Upper lobe of left lung (tissue), 6 donors: ENCODE measurements around the gene LRRC73. TPM values are rescaled to one million over a fixed set of nuclear protein-coding genes. Genes with fewer than 3 reads are reported as not detected.

Source experiments
- ATAC-seq, 2 donors: fragments of 200-7000 bp; cut with Tn5 transposase; one replicate each; pipeline ENCODE4 v1.9.1; 2022; ENCODE audit warnings: mild to moderate bottlenecking in 2 of 2, moderate library complexity in 2 of 2; ENCODE audit not compliant: low FRiP score in 2 of 2
- DNase-seq, 2 donors: peaks; one replicate each; pipeline ENCODE4 v3.0.0-alpha.2; 2019 to 2020
- H3K27ac ChIP-seq, 4 donors: fragments of 200-600 bp; sonication (generic); one replicate each; pipeline ENCODE4 v1.5.1; 2016 to 2019
- H3K27me3 ChIP-seq, 4 donors: fragments of 200-600 bp; sonication (generic); one replicate each; pipeline ENCODE4 v1.5.1; 2017 to 2019
- H3K36me3 ChIP-seq, 4 donors: fragments of 200-600 bp; sonication (generic); one replicate each; pipeline ENCODE4 v1.5.1; 2016 to 2019
- H3K4me1 ChIP-seq, 4 donors: fragments of 200-600 bp; sonication (generic); one replicate each; pipeline ENCODE4 v1.5.1; 2018 to 2019
- H3K4me3 ChIP-seq, 4 donors: fragments of 200-600 bp; sonication (generic); one replicate each; pipeline ENCODE4 v1.5.1; 2017 to 2019; ENCODE audit warnings: mild to moderate bottlenecking in 2 of 4, moderate library complexity in 1 of 4
- H3K9me3 ChIP-seq, 4 donors: fragments of 200-600 bp; sonication (generic); one replicate each; pipeline ENCODE4 v1.5.1; 2018 to 2019
- CTCF ChIP-seq, 6 experiments: fragments of 450-650 bp in 4 of 6; fragments of 200-600 bp in 2 of 6; sonication (generic) in 2 of 6; IDR thresholded peaks; one replicate each; pipeline ENCODE4 v1.5.1; 2016 to 2019; ENCODE audit warnings: antibody characterized with exemption in 6 of 6
- EP300 ChIP-seq, 4 donors: sonication (generic); formaldehyde crosslinking; IDR thresholded peaks; one replicate each; pipeline ENCODE4 v1.5.1; 2017; ENCODE audit warnings: antibody characterized with exemption in 4 of 4, control low read depth in 2 of 4
- POLR2A ChIP-seq, 4 donors: fragments of 450-650 bp; IDR thresholded peaks; one replicate each; pipeline ENCODE4 v1.5.1; 2016 to 2017; ENCODE audit warnings: antibody characterized with exemption in 4 of 4, mild to moderate bottlenecking in 2 of 4
- POLR2AphosphoS5 ChIP-seq, 2 donors: sonication (generic); formaldehyde crosslinking; IDR thresholded peaks; one replicate each; pipeline ENCODE4 v1.5.1; 2017; ENCODE audit warnings: antibody characterized with exemption in 2 of 2
- WGBS, 2 donors: methylation state at CpG; one replicate each; pipeline ENCODE4 v1.1.5; 2017 to 2018; 5-methylcytosine and 5-hydroxymethylcytosine counted together
- total RNA-seq, 6 donors: library from RNA; depleted of rRNA in 4 of 6; stranded (reverse); fragments of >200 nt in 4 of 6; gene quantifications; one replicate each; pipeline versions ENCODE4 v1.1.0 to v1.2.1, GENCODE V29; 2016 to 2021
- donor health status: DM: no; HTN: no; CAD: no; lungs with moderate emphysema.
- donor health status: DM: no; HTN: yes; CAD: no; lungs with severe emphysema.

The LRRC73 gene
- total RNA-seq, 6 donors from 2014 or later, result 0.34 to 3.4 (median 2.5) TPM

GRCh38 chr6:43494766-43495165 is 15.4 kb downstream of the LRRC73 start:
- peak overlapping the region in 1 of 4 donors; percentile 56 for H3K27ac ChIP-seq
- no peaks in the 10 kb centered on the region for H3K9me3 ChIP-seq
- TF ChIP-seq EP300 (IDR thresholded peaks at IDR 0.05) (no peak), POLR2AphosphoS5 (IDR thresholded peaks at IDR 0.05) (no peak), CTCF (IDR thresholded peaks at IDR 0.05) (no peak), POLR2A (IDR thresholded peaks at IDR 0.05) (no peak)
- H3K36me3 ChIP-seq, result peaks cover 9 to 26% (median 17%) of the 10 kb centered on the region in 4 donors
- H3K4me3 ChIP-seq, result no peak overlapping the region
- DNase-seq, result no peak
- no peak for ATAC-seq
- WGBS, 2 donors, result 98 to 100% methylated on average over 4 of the region's 4 CpGs
- no peaks in the 10 kb centered on the region for H3K27me3 ChIP-seq
- peaks cover 46 to 50% (median 48%) of the 10 kb centered on the region in 4 donors for H3K4me1 ChIP-seq

- peaks cover 45 to 48% (median 46%) of the 10 kb centered on the region in 4 donors for H3K4me1 ChIP-seq
- WGBS, 2 donors, result 89% methylated on average over 6 of the region's 6 CpGs
- TF ChIP-seq POLR2AphosphoS5 (IDR thresholded peaks at IDR 0.05) (no peak), POLR2A (IDR thresholded peaks at IDR 0.05) (no peak), CTCF (IDR thresholded peaks at IDR 0.05) (no peak), EP300 (IDR thresholded peaks at IDR 0.05) (no peak)
- peaks cover 5 to 23% (median 15%) of the 10 kb centered on the region in 4 donors for H3K36me3 ChIP-seq
- H3K4me3 ChIP-seq, result no peak overlapping the region
- ATAC-seq (no peak), DNase-seq (no peak)
- no peaks in the 10 kb centered on the region for H3K27me3 ChIP-seq
- H3K27ac ChIP-seq, result no peak overlapping the region
- H3K9me3 ChIP-seq, result no peaks in the 10 kb centered on the region
Measured at GRCh38 chr6:43494321-43494720, 15.8 kb downstream of the LRRC73 start.

- no peaks in the 10 kb centered on the region for H3K9me3 ChIP-seq
- DNase-seq, result no peak
- H3K27me3 ChIP-seq, result no peaks in the 10 kb centered on the region
- no peak for TF ChIP-seq CTCF (IDR thresholded peaks at IDR 0.05)
- TF ChIP-seq POLR2AphosphoS5 (IDR thresholded peaks at IDR 0.05), result no peak
- no peak for TF ChIP-seq POLR2A (IDR thresholded peaks at IDR 0.05)
- TF ChIP-seq EP300 (IDR thresholded peaks at IDR 0.05), result no peak
- no peak overlapping the region for H3K4me3 ChIP-seq
- peaks cover 40 to 44% (median 42%) of the 10 kb centered on the region in 4 donors for H3K4me1 ChIP-seq
- no peak overlapping the region for H3K27ac ChIP-seq
- H3K36me3 ChIP-seq, result peaks cover 3 to 18% (median 10%) of the 10 kb centered on the region in 4 donors
- no peak for ATAC-seq
- 91 to 96% methylated on average over 7 of the region's 7 CpGs for WGBS, 2 donors
Measured at GRCh38 chr6:43493833-43494232, 16.3 kb downstream of the LRRC73 start.

- Histone ChIP-seq H3K9me3 (no peaks in the 10 kb centered on the region), H3K27ac (peak overlapping the region in 1 of 4 donors; percentile 15), H3K4me1 (peaks cover 38 to 42% (median 40%) of the 10 kb centered on the region in 4 donors), H3K36me3 (peaks cover 0 to 12% (median 7%) of the 10 kb centered on the region in 4 donors), H3K4me3 (no peak overlapping the region), H3K27me3 (no peaks in the 10 kb centered on the region)
- DNase-seq (no peak), ATAC-seq (no peak)
- 92 to 96% methylated on average over 2 of the region's 2 CpGs for WGBS, 2 donors
- no peak for TF ChIP-seq EP300 (IDR thresholded peaks at IDR 0.05)
- TF ChIP-seq POLR2A (IDR thresholded peaks at IDR 0.05), result no peak
- no peak for TF ChIP-seq CTCF (IDR thresholded peaks at IDR 0.05)
- TF ChIP-seq POLR2AphosphoS5 (IDR thresholded peaks at IDR 0.05), result no peak
Measured at GRCh38 chr6:43493230-43493629, 16.9 kb downstream of the LRRC73 start.

- Histone ChIP-seq H3K4me1 (peaks cover 38 to 42% (median 40%) of the 10 kb centered on the region in 4 donors), H3K4me3 (no peak overlapping the region), H3K27ac (peak overlapping the region in 3 of 4 donors; percentile 15 to 45 (median 32)), H3K36me3 (peaks cover 0 to 6% (median 3%) of the 10 kb centered on the region in 4 donors), H3K9me3 (no peaks in the 10 kb centered on the region), H3K27me3 (no peaks in the 10 kb centered on the region)
- ATAC-seq (peak; percentile 3 to 24), DNase-seq (no peak)
- 63% methylated on average over 3 of the region's 3 CpGs; no CpG with 5 or more reads in 1 of the 2 donors for WGBS, 2 donors
- TF ChIP-seq POLR2AphosphoS5 (IDR thresholded peaks at IDR 0.05) (no peak), EP300 (IDR thresholded peaks at IDR 0.05) (no peak), POLR2A (IDR thresholded peaks at IDR 0.05) (no peak), CTCF (IDR thresholded peaks at IDR 0.05) (no peak)
Measured at GRCh38 chr6:43492673-43493072, 17.5 kb downstream of the LRRC73 start.
